Stimulated activated CD4-positive, alpha-beta T cell treated with anti-CD3 and anti-CD28 coated beads, Interleukin-12 subunit alpha, Interleukin-12 subunit beta, amount 100 ng/mL, for 24 hours (primary cell): Measurements from ENCODE around the gene UBD.

Source experiments
- DNase-seq, 2 experiments: peaks; one replicate each; pipeline ENCODE4 v3.0.0-alpha.2; 2020; ENCODE audit warnings: low read depth in 2 of 2

The UBD gene

GRCh38 chr6:29522227-29522626 lies 37.3 kb downstream of the UBD start:
- no peak for DNase-seq

- no peak for DNase-seq
Observed at GRCh38 chr6:29521006-29521680, 38.4 kb downstream of the UBD start.

DNA sequence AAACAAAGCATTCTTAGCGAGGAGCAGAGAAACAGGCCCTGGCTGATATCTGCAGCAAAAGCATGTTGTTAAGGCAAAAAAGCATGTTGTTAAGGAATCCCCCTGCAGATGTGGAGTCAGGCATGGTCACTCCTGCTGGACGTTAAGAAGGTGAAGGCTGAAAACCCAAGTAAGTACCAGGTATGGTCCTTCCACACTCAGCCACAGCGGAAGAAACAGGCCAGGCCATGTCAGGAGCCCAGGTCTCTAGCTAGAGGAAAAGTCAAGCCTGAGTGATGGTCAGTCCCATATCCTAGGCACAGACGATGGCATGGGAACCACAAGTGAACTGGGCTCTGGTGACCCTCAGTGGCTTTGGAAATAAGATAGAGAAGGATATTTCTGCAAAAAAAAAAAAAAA lies 39.3 kb downstream of the UBD start:
- no peak for DNase-seq

GRCh38 chr6:29519291-29520010 lies 40.1 kb downstream of the UBD start:
- no peak for DNase-seq

DNA sequence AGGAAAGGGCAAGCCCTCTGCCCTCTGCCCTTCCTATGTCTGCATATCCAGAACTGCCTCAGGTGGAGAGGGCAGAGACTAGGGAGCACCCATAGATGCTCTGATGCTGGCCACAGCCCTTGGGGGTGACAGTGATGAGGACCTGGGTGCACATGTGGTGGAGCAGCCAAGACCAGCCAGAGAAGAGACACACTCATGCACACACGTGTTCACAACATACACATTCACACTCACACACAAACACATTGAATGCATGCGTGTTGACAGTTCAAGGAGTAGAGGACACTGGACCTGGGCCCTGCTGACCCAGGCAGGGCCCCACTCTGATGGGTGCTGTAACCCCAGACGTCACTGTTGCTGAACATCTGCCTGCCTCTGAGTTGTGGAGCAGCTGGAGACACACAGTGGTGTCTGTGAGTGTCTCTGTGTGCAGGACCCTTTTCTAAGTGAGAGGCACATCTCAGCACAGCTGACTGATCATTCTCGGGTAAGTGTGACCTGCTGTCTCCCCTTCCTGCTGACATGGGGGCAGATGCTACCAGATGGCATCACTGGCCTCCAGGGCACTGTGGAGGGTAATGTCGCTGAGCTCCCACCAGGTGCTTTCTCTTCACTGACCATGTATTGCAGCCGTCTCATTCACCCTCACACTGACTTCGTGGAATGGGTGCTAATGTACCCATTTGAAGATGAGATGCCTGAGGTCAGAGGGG lies 41.6 kb downstream of the UBD start:
- no peak for DNase-seq

DNA sequence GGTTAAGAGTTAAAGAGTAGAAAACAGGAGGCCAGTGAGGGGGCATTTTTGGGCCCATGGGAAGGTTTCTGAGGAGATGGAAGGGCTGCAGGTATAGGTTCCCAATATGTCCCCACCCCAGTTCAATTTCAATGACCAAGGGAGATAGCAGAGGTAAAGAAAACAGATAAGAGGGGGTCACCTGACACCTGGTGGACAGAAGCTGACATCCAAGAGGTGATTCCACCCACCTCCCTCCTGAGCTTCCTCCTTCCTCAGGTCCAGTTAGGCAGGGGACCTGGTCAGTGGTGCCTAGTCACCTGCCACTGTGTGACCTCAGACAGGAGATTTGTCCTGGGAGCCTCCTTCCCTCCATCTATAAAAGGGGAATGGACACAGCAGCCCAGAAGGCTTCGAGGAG lies 42.3 kb downstream of the UBD start:
- DNase-seq, result no peak

DNA sequence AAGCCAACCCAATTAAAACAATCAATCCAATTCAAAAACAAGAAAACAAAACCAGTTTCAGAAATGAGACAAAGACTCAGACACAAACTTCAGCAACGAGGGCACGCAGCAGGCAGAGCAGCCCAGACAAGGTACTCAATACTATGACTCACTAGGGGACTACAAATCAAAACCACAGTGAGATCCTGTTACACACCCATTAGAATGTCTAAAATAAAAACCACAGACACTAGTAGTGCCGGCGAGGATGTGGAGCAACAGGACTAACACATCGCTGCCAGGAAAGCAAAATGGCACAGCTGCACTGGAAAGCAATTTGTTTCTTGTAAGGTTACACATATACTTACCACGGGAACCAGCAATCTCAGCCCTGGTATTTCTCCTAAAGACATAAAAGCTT lies 43.4 kb downstream of the UBD start:
- peak in 1 of 2 experiments; percentile 13 for DNase-seq

DNA sequence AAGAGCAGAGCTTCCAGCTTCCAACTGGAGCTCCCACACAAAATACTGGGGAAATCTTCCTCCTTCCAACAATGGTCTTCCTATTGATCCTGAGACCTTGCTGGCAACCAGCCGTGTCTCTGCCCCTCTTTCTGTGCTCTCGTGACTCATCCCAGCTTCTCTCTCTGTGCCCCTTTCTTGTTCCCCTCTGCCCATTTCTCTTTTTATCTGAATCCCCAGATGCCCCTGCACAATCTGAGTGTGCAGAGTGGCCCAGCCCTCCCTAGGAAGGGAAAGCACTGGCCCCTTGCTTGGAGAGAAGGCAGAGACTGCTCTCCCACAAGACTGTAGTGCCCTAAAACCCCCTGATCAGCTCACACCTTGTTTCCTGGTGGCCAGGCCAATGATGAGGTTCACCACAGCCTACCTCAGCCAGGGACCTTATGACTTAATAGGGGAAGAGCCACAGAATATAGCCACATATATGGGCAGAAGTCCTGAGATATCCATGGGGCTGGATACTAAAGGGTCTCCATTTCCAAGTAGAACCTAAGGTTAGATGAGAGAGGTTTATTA lies 48.7 kb downstream of the UBD start:
- no peak for DNase-seq

DNA sequence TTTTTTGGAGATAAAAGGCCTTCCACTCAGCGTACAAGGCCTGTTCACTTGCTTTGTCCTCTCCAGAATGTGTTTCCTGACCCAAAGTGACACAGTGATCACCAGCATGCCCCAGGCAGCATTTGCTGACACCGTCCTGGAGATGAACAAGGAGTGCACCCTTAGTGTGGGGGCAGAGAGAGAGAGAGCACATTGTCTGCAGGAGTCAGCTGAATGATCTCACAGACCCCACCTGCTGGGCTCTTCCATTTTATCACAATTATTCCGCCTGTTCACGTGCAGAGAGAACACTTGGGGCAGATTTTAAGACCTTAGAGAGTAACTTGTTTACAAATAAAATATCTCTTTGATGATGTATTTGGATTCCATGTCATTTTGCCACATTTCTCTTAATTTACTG lies 49.3 kb downstream of the UBD start:
- no peak for DNase-seq

- DNase-seq, result no peak
Observed at GRCh38 chr6:29509711-29510110, 49.8 kb downstream of the UBD start.

GRCh38 chr6:29509239-29509638 lies 50.3 kb downstream of the UBD start:
- DNase-seq, result no peak

GRCh38 chr6:29507319-29507718 lies 52.2 kb downstream of the UBD start:
- no peak for DNase-seq

GRCh38 chr6:29506446-29507067 lies 53.0 kb downstream of the UBD start:
- no peak for DNase-seq

DNA sequence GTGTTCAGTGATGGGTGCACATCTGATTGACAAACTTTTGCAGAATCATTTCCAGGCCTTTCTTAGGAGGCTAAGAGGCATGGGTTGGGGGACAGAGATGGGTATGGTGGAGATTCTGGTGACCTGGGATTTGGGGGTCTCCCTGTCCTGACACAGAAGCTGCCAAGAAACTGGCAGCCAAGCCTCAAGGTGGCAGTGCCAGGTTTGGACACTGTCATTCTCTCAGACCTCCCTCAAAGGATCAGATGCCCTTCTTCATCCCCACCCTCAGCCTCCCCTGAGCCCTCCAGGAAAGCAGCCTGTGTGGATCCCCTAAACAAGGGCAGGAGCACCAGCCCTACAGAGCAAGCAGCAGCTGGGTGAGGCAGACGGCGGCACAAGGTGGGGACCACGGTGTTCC lies 53.7 kb downstream of the UBD start:
- DNase-seq, result no peak
